H9 (cell line): ENCODE data around the gene RLF. TPM values are rescaled to one million over a fixed set of nuclear protein-coding genes. Genes with fewer than 3 reads are reported as not detected.

ENCODE experiments used
- DNase-seq: peaks from one replicate; pipeline ENCODE4 v3.0.0-alpha.2; 2017
- H2AFZ ChIP-seq: one replicate; pipeline ENCODE4 v1.6.1; 2013; ENCODE audit warnings: mild to moderate bottlenecking, low read length, control low read depth, moderate library complexity
- H2AK5ac ChIP-seq: 2 replicates; pipeline ENCODE4 v1.6.1; 2013; ENCODE audit warnings: low read length, control low read depth, mixed read lengths; ENCODE audit not compliant: insufficient read length
- H2BK120ac ChIP-seq: one replicate; pipeline ENCODE4 v1.6.1; 2013; ENCODE audit warnings: low read depth, mild to moderate bottlenecking, low read length, control low read depth, inconsistent platforms; ENCODE audit not compliant: poor library complexity, severe bottlenecking
- H2BK12ac ChIP-seq: 2 replicates; pipeline ENCODE4 v1.6.1; 2013; ENCODE audit warnings: low read length, control low read depth, mixed read lengths, low read depth; ENCODE audit not compliant: insufficient read length
- H2BK15ac ChIP-seq: 2 replicates; pipeline ENCODE4 v1.6.1; 2013; ENCODE audit warnings: low read depth, low read length, control low read depth
- H2BK20ac ChIP-seq: one replicate; pipeline ENCODE4 v1.6.1; 2013; ENCODE audit warnings: low read depth, mild to moderate bottlenecking, low read length, control low read depth, inconsistent platforms; ENCODE audit not compliant: poor library complexity, severe bottlenecking
- H2BK5ac ChIP-seq: 2 replicates; pipeline ENCODE4 v1.6.1; 2013; ENCODE audit warnings: low read length, control low read depth, mixed read lengths; ENCODE audit not compliant: insufficient read length
- H3K14ac ChIP-seq: 2 replicates; pipeline ENCODE4 v1.6.1; 2013; ENCODE audit warnings: low read length, control low read depth; ENCODE audit not compliant: insufficient read depth
- H3K18ac ChIP-seq: 2 replicates; pipeline ENCODE4 v1.6.1; 2013; ENCODE audit warnings: low read depth, mild to moderate bottlenecking, mixed read lengths, low read length, control low read depth; ENCODE audit not compliant: insufficient read length
- H3K23ac ChIP-seq: 2 replicates; pipeline ENCODE4 v1.6.1; 2013; ENCODE audit warnings: low read length, control low read depth, mixed read lengths, low read depth; ENCODE audit not compliant: insufficient read length
- H3K23me2 ChIP-seq: 2 replicates; pipeline ENCODE4 v1.6.1; 2013; ENCODE audit warnings: low read depth, mild to moderate bottlenecking, mixed read lengths, low read length, control low read depth; ENCODE audit not compliant: insufficient read length, poor library complexity, severe bottlenecking
- H3K27ac ChIP-seq: 2 replicates; pipeline ENCODE4 v1.5.1; 2013; ENCODE audit warnings: low read length, control low read depth, mixed read lengths, low read depth; ENCODE audit not compliant: insufficient read length
- H3K27me3 ChIP-seq: 2 replicates; pipeline ENCODE4 v1.6.1; 2013; ENCODE audit warnings: low read length, control low read depth, inconsistent platforms; ENCODE audit not compliant: insufficient read depth
- H3K4ac ChIP-seq: 2 replicates; pipeline ENCODE4 v1.6.1; 2013; ENCODE audit warnings: low read depth, mild to moderate bottlenecking, control low read depth, inconsistent platforms, low read length, moderate library complexity
- H3K4me1 ChIP-seq: 2 replicates; pipeline ENCODE4 v1.6.1; 2013; ENCODE audit warnings: low read length, control low read depth, inconsistent platforms; ENCODE audit not compliant: insufficient read depth
- H3K4me2 ChIP-seq: 2 replicates; pipeline ENCODE4 v1.6.1; 2013; ENCODE audit warnings: low read length, control low read depth, mixed read lengths; ENCODE audit not compliant: insufficient read length, insufficient read depth
- H3K56ac ChIP-seq: 2 replicates; pipeline ENCODE4 v1.6.1; 2013; ENCODE audit warnings: low read depth, mild to moderate bottlenecking, mixed read lengths, low read length, control low read depth; ENCODE audit not compliant: insufficient read length
- H3K79me1 ChIP-seq: 2 replicates; pipeline ENCODE4 v1.6.1; 2013; ENCODE audit warnings: low read depth, mild to moderate bottlenecking, moderate library complexity, low read length, control low read depth, inconsistent platforms; ENCODE audit not compliant: insufficient read depth, poor library complexity, severe bottlenecking
- H3K79me2 ChIP-seq: 2 replicates; pipeline ENCODE4 v1.6.1; 2013; ENCODE audit warnings: low read length, control low read depth, inconsistent platforms; ENCODE audit not compliant: insufficient read depth
- H3K9ac ChIP-seq: 2 replicates; pipeline ENCODE4 v1.6.1; 2013; ENCODE audit warnings: low read length, control low read depth, mixed read lengths; ENCODE audit not compliant: insufficient read length; ENCODE audit errors: extremely low read depth
- H3K9me3 ChIP-seq: one replicate; pipeline ENCODE4 v1.6.1; 2013; ENCODE audit warnings: low read depth, low read length, inconsistent platforms; ENCODE audit not compliant: control insufficient read depth
- H3T11ph ChIP-seq: one replicate; pipeline ENCODE4 v1.6.1; 2013; ENCODE audit warnings: mild to moderate bottlenecking, low read length, control low read depth, inconsistent platforms
- H4K20me1 ChIP-seq: one replicate; pipeline ENCODE4 v1.6.1; 2013; ENCODE audit not compliant: control insufficient read depth, insufficient read length, insufficient read depth
- H4K5ac ChIP-seq: 2 replicates; pipeline ENCODE4 v1.6.1; 2013; ENCODE audit warnings: low read depth, mild to moderate bottlenecking, mixed read lengths, low read length, control low read depth; ENCODE audit not compliant: insufficient read length
- H4K8ac ChIP-seq: replicated peaks from 2 replicates; pipeline ENCODE4 v1.6.1; 2013; ENCODE audit warnings: low read length, control low read depth, mixed read lengths, low read depth; ENCODE audit not compliant: insufficient read length
- H4K91ac ChIP-seq: 2 replicates; pipeline ENCODE4 v1.6.1; 2013; ENCODE audit warnings: low read depth, mild to moderate bottlenecking, moderate library complexity, mixed read lengths, low read length, control low read depth; ENCODE audit not compliant: insufficient read length
- H3K27ac Mint-ChIP-seq, 3 experiments: 2 replicates in 2 of 3; 3 replicates in 1 of 3; pipeline ENCODE4 v1.8.0; 2020 to 2021; ENCODE audit warnings: mixed read lengths in 3 of 3, mild to moderate bottlenecking in 1 of 3, moderate library complexity in 1 of 3
- H3K27me3 Mint-ChIP-seq: 2 replicates; pipeline ENCODE4 v1.8.0; 2021; ENCODE audit warnings: low read depth, mild to moderate bottlenecking, moderate library complexity, mixed read lengths
- H3K36me3 Mint-ChIP-seq, 3 experiments: 2 replicates in 2 of 3; 3 replicates in 1 of 3; pipeline ENCODE4 v1.8.0; 2020 to 2021; ENCODE audit warnings: low read depth in 3 of 3, mixed read lengths in 3 of 3; ENCODE audit not compliant: insufficient read depth in 1 of 3
- H3K4me1 Mint-ChIP-seq, 2 experiments: 2 replicates each; pipeline ENCODE4 v1.8.0; 2020; ENCODE audit warnings: mixed read lengths in 2 of 2
- H3K4me3 Mint-ChIP-seq, 2 experiments: 2 replicates in 1 of 2; 3 replicates in 1 of 2; pipeline ENCODE4 v1.8.0; 2020 to 2021; ENCODE audit warnings: mild to moderate bottlenecking in 2 of 2, mixed read lengths in 2 of 2, moderate library complexity in 1 of 2
- H3K9me3 Mint-ChIP-seq, 2 experiments: 2 replicates in 1 of 2; 3 replicates in 1 of 2; pipeline ENCODE4 v1.8.0; 2020; ENCODE audit warnings: mild to moderate bottlenecking in 2 of 2, mixed read lengths in 2 of 2, moderate library complexity in 1 of 2
- CTCF ChIP-seq: fragments of 200-600 bp; sonication (generic); conservative IDR thresholded peaks from 3 replicates; pipeline ENCODE4 v1.8.0; 2021; ENCODE audit warnings: antibody characterized with exemption, mild to moderate bottlenecking
- WGBS: extraction: QIAGEN DNeasy Blood & Tissue Kit; methylation state at CpG from one replicate; pipeline ENCODE4 v1.1.7; 2013; ENCODE audit warnings: missing lambda C conversion rate, low lambda C conversion rate, mixed read lengths; ENCODE audit not compliant: insufficient read length; ENCODE audit errors: extremely low coverage; 5-methylcytosine and 5-hydroxymethylcytosine counted together
- total RNA-seq: library from RNA; stranded (reverse); gene quantifications from 2 replicates; pipeline ENCODE4 v1.2.1, GENCODE V29; 2021

Gene RLF
- total RNA-seq, 1 experiment from 2014 or later, result 19.2 TPM

- peaks cover 17 to 41% (median 28%) of the 10 kb centered on the region in 3 experiments; a peak in 6 of 7 replicates for H3K36me3 Mint-ChIP-seq
- Histone ChIP-seq H3K27ac (no peak overlapping the region), H2BK15ac (no peak overlapping the region), H3K23me2 (no peaks in the 10 kb centered on the region), H3K56ac (no peak overlapping the region), H3K79me2 (no peaks in the 10 kb centered on the region), H2AK5ac (no peak overlapping the region), H3K14ac (no peak overlapping the region), H4K5ac (no peak overlapping the region), H3K4me2 (no peak overlapping the region), H3K4ac (no peak overlapping the region), H3K27me3 (peaks cover 2% of the 10 kb centered on the region; the same call in 1 of the 2 replicates), H3K4me1 (no peaks in the 10 kb centered on the region), H3T11ph (no peak overlapping the region), H2BK12ac (no peak overlapping the region), H3K79me1 (no peaks in the 10 kb centered on the region), H3K23ac (no peak overlapping the region), H4K20me1 (no peaks in the 10 kb centered on the region), H2AFZ (no peak overlapping the region), H3K9me3 (no peaks in the 10 kb centered on the region), H2BK5ac (no peak overlapping the region), H4K8ac (no peak overlapping the region), H4K91ac (no peak overlapping the region), H3K9ac (no peak overlapping the region), H3K18ac (no peak overlapping the region), H2BK20ac (no peak overlapping the region), H2BK120ac (no peak overlapping the region)
- H3K4me3 Mint-ChIP-seq, result no peak overlapping the region
- no peak for DNase-seq
- no peaks in the 10 kb centered on the region for H3K9me3 Mint-ChIP-seq
- no peaks in the 10 kb centered on the region for H3K27me3 Mint-ChIP-seq
- WGBS, result no CpG with 5 or more reads among the region's 1 CpG
- no peak overlapping the region for H3K27ac Mint-ChIP-seq
- H3K4me1 Mint-ChIP-seq, result no peaks in the 10 kb centered on the region
- no peak for TF ChIP-seq CTCF
Observed at GRCh38 chr1:40239626-40240025, 78.4 kb downstream of the RLF start.
